T-helper 1 cell treated with Interleukin-12 subunit alpha and Interleukin-12 subunit beta and Interleukin-4 antibody, amounts not matched to agents 30 ng/mL and 1 ng/mL, for 36 hours (primary cell): ENCODE results near the gene MT2A. TPM values are rescaled to one million over a fixed set of nuclear protein-coding genes. Genes with fewer than 3 reads are reported as not detected.

Source experiments
- intact Hi-C: fragments of 100-400 bp; cut with micrococcal nuclease; formaldehyde crosslinking; loops from one replicate; pipeline ENCODE4 v1.15.1; 2024
- total RNA-seq: library from RNA; stranded (reverse); gene quantifications from 2 replicates; pipeline ENCODE4 v1.2.3, GENCODE V29; 2022

The MT2A gene
- total RNA-seq, 1 donor from 2014 or later, result 350 TPM

GRCh38 chr16:56594292-56594619 lies 14.1 kb upstream of the MT2A start:
- intact Hi-C loops, result no loop called here

GRCh38 chr16:56600398-56600999 lies 7.9 kb upstream of the MT2A start:
- intact Hi-C loops, result loop anchor here (1.0 kb wide), 2 partner anchors 23 to 86 kb away; no protein-coding TSS in a partner anchor

GRCh38 chr16:56601325-56601724 lies 7.1 kb upstream of the MT2A start:
- intact Hi-C loops, result no loop called here

- intact Hi-C loops, result no loop called here
Observed at GRCh38 chr16:56603589-56603988, 4.8 kb upstream of the MT2A start.

- intact Hi-C loops, result loop anchor here (5.0 kb wide), 2 partner anchors 403 to 1132 kb away; partner anchors contain the start of gene KATNB1
Observed at GRCh38 chr16:56604966-56605365, 3.4 kb upstream of the MT2A start.

GRCh38 chr16:56605475-56605874 lies 2.9 kb upstream of the MT2A start:
- intact Hi-C loops, result loop anchor here (5.0 kb wide), 2 partner anchors 403 to 1132 kb away; partner anchors contain the start of gene KATNB1

GRCh38 chr16:56606071-56606475 lies 2.3 kb upstream of the MT2A start:
- intact Hi-C loops, result loop anchor here (5.0 kb wide), 2 partner anchors 404 to 1131 kb away; partner anchors contain the start of gene KATNB1

GRCh38 chr16:56606476-56607108 lies 1.8 kb upstream of the MT2A start:
- intact Hi-C loops, result loop anchor here (5.0 kb wide), 2 partner anchors 404 to 1131 kb away; partner anchors contain the start of gene KATNB1

- intact Hi-C loops, result loop anchor here (5.0 kb wide), 2 partner anchors 405 to 1130 kb away; partner anchors contain the start of gene KATNB1
Observed at GRCh38 chr16:56607109-56607618, 1.2 kb upstream of the MT2A start.

GRCh38 chr16:56607675-56608042 lies 725 bp upstream of the MT2A start:
- intact Hi-C loops, result loop anchor here (1.0 to 5.0 kb wide), 14 partner anchors 10 to 1130 kb away; partner anchors contain the start of genes HERPUD1, KATNB1, MT1E and MT1F

GRCh38 chr16:56608876-56609462 lies 585 bp downstream of the MT2A start:
- intact Hi-C loops, result loop anchor here (1.0 to 5.0 kb wide), 14 partner anchors 8 to 1128 kb away; partner anchors contain the start of genes HERPUD1, KATNB1, MT1E and MT1F

- intact Hi-C loops, result loop anchor here (2.0 to 5.0 kb wide), 5 partner anchors 95 to 1128 kb away; partner anchors contain the start of genes HERPUD1 and KATNB1
Observed at GRCh38 chr16:56609463-56609921, 1.1 kb downstream of the MT2A start.

- intact Hi-C loops, result loop anchor here (1.0 kb wide), 1 partner anchor 379 kb away; the partner anchor contains the start of gene NLRC5
Observed at GRCh38 chr16:56610017-56610608, 1.7 kb downstream of the MT2A start.

GRCh38 chr16:56610609-56611111 lies 2.3 kb downstream of the MT2A start:
- intact Hi-C loops, result loop anchor here (1.0 kb wide), 1 partner anchor 379 kb away; the partner anchor contains the start of gene NLRC5

- intact Hi-C loops, result no loop called here
Observed at GRCh38 chr16:56611281-56611833, 3.0 kb downstream of the MT2A start.

- intact Hi-C loops, result no loop called here
Observed at GRCh38 chr16:56613706-56614105, 5.3 kb downstream of the MT2A start.

GRCh38 chr16:56614549-56614991 lies 6.2 kb downstream of the MT2A start:
- intact Hi-C loops, result no loop called here

GRCh38 chr16:56615353-56615752 lies 7.0 kb downstream of the MT2A start:
- intact Hi-C loops, result no loop called here

- intact Hi-C loops, result loop anchor here (1.0 kb wide), 2 partner anchors 8 to 9 kb away; partner anchors contain the start of genes MT1E and MT2A
Observed at GRCh38 chr16:56616608-56617211, 8.3 kb downstream of the MT2A start.
